Superior temporal gyrus (tissue), 1 donor: ENCODE results near the gene TGFB1I1.
"Not testable (repeated sequence)": the region's sequence is repeated elsewhere in the genome, so short reads cannot be mapped to it uniquely, and the experiment has no call there.

Experiments used
- DNase-seq: peaks from one replicate; pipeline ENCODE4 v3.0.0-alpha.2; 2016; ENCODE audit errors: extremely low spot score

The TGFB1I1 gene

DNA sequence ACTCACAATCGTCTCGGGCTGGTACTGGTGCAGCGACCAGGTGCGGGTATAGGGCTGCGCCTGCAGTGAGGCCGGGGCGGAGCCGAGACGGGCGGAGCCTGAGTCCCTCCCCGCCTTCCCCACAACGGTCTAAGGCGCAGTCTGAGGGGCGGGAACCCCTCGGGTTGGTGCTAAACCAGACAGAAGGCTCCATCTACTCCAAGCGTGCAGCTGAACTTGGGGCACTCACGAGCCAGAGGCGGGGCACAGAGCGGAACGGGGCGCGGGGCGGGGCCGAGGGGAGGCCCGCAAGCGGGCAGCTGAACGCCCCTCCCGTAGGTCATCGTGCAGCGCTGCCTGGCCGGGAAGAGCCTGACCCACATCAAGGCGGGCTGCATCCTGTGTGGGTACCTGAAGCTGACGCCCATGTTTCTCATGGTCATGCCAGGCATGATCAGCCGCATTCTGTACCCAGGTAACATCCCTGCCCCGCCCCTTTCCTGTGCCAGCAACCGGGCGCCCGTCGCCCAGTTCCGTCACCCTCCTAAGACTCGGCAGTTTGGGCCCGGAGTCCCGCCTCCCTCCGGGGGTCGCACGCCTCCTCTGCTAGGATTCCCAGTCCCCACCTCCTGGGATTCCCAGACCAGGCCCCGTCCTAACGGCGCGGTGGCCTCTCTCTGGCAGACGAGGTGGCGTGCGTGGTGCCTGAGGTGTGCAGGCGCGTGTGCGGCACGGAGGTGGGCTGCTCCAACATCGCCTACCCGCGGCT, 15.9 kb downstream of the TGFB1I1 start:
- DNase-seq = no peak

DNA sequence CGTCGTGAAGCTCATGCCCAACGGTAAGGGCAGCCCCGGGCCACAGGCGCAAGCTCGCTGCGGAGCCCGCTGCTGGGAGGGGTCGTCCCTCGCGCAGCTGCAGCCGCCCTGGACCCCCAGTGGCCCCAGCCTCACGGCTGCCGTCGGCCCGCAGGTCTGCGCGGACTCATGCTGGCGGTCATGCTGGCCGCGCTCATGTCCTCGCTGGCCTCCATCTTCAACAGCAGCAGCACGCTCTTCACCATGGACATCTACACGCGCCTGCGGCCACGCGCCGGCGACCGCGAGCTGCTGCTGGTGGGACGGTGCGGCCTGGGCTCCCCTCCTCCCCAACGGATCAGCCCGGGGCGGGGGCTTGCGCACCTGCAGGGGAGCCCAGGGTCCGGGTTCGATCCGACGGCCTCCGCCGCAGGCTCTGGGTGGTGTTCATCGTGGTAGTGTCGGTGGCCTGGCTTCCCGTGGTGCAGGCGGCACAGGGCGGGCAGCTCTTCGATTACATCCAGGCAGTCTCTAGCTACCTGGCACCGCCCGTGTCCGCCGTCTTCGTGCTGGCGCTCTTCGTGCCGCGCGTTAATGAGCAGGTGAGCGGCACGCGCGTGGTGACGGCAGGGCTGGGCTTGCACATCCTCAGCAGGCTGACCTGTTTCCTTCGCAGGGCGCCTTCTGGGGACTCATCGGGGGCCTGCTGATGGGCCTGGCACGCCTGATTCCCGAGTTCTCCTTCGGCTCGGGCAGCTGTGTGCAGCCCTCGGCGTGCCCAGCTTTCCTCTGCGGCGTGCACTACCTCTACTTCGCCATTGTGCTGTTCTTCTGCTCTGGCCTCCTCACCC, 16.7 kb downstream of the TGFB1I1 start:
- no peak for DNase-seq

DNA sequence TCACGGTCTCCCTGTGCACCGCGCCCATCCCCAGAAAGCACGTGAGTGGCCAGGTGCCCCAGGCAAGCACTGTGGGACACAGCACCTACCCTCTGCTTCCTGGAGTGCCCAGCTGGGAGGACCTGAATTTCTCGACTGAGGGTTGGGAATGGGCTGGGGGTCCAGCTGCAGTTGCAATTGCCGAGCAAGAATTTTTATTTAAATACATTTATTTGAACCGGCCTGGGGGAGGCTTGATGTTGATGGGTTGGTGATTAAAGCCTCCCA, 17.3 kb downstream of the TGFB1I1 start:
- DNase-seq = no peak

DNA sequence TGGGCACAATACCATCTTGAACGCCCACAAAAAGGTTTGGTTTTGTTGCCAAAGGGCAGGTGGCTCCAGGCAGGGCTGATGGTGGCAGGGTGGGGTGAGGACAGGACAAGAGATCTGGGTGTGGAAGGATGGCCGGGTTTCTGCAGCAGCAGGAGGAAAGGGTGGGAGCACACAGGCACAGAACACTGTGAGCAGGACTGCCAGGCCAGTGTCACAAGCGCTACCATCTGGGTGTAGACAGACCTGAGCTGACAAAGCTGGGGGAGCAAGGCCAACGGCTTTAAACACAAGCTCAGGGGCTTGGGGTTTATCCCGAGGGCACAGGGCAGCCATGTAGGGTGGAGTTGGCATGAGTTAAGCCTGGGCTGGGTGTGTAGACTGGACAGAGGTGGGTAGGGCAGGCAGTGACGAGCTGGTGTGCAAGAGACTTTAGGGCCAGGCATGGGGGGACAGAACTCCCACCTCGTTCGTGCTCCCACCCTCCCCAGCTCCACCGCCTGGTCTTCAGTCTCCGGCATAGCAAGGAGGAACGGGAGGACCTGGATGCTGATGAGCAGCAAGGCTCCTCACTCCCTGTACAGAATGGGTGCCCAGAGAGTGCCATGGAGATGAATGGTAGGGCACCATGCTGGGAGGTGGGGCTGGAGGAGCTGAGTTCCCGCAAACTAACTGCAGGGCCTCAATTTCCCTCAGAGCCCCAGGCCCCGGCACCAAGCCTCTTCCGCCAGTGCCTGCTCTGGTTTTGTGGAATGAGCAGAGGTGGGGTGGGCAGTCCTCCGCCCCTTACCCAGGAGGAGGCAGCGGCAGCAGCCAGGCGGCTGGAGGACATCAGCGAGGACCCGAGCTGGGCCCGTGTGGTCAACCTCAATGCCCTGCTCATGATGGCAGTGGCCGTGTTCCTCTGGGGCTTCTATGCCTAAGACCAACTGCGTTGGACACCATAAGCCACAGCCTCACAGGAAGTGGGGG, 17.9 kb downstream of the TGFB1I1 start:
- DNase-seq = no peak

DNA sequence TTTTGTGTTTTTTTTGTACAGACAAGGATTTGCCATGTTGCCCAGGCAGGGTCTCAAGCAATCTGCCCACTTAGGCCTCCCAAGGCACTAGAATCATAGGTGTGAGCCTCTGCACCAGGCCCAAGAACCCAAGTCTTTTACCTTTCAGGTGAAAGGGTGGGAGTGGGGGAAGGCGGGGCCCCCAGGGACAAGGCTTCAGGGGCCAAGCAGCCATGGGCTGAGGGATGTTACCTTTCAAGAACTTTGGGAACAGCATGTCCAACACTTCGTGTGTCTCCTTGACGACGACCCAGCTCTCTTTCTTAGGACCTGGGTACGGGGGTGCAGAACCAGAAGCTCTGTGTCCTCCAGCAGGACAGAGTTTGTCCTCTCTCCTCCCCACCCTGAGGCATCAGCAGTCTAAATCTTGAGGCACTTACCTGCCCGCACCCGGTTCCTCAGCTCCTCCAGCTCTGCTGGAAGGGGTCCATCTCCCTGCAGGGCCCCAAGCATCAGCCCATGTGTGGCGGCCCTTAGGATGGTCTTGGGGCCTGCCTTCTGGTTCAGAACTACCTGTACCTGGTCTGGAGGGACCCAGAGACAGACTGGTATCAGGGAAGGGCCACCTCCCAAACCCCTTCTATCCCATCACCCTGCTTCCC, 19.9 kb downstream of the TGFB1I1 start:
- no peak for DNase-seq

DNA sequence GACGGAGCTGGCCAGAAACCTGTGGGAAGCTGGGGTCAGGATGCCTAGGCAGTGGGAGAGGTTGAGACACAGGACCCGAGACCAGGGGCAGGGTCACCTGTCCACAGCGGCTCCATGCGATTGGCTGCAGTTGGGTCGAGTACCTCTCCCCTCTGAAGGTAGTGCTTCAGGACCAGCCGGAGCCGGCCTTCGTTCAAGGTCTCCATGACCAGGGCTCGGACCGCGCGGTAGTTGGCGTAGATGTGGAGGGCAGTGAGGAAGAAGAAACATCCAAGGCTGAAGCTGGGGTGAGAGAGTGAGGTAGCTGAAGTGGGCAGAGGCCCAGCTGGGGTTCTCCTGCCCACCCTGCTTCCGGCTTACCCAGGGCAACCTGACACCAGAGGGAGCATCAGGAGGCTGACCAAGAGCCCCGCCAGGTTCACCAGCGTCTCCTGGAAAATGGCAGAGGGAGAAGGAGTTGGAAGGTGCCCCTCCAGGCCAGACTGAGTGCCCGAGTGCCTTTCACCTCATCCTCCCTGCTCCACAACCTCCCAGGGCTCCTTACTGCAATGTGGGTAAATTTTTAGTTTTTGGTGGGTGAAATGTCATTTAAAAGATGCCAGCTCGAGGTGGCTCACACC, 21.7 kb downstream of the TGFB1I1 start:
- no peak for DNase-seq

DNA sequence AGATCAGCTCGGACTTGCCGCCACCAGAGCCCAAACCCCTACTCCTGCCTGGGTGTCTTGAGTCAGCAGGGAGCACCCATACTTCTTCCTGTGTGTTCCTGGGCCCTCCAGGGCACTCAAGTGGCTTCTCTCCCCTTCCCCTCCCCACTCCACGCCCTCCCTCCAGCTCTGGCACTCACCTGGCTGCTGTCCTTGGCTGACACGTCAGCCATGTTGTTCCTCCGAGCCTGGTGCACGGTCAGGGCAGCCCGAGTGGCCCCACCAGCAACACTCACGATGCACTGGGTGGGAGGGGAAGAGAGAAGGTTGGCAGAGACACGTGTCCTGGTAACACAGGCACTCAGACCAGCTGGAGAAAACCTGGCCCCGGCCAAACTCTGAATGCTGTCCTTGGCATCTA, 24.7 kb downstream of the TGFB1I1 start:
- DNase-seq = no peak

DNA sequence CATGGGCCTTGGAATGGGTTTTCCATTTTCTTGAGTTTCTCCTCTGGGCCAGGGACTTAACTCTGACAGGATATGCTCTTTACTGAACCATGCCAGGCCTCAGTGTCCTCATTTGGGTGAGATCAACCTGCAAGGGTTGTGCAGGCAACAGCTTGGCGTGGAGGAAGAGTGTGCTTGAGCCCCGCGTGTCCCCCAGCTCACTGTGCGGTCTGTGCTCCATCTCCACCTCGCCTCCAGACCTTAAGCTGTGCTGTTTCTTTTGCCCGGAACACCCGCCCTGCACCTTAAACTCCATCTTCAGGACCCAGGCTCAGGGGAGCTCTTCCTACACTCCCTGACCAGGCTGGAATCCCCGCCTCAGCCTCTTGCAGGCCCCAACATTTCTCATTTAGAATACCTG, 26.5 kb downstream of the TGFB1I1 start:
- DNase-seq = no peak

DNA sequence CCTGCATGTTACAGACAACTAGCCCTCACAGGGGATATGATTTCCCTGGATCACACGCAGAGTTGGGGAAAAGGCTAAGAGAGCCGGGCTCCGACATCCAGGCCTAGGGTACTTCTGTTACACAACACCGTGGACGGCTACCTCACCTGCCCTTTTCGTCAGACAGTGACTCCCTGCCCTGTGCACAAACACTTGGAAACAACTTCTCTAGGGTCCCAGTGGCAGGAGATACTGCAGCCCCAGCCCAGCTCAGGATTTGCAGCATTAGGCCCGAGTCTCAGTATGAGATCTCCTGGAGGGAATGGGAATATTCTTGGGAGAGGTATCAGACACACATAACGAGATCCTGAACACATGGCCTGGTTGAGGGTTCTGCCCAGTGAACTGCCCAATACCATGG, 28.0 kb downstream of the TGFB1I1 start:
- DNase-seq = no peak

DNA sequence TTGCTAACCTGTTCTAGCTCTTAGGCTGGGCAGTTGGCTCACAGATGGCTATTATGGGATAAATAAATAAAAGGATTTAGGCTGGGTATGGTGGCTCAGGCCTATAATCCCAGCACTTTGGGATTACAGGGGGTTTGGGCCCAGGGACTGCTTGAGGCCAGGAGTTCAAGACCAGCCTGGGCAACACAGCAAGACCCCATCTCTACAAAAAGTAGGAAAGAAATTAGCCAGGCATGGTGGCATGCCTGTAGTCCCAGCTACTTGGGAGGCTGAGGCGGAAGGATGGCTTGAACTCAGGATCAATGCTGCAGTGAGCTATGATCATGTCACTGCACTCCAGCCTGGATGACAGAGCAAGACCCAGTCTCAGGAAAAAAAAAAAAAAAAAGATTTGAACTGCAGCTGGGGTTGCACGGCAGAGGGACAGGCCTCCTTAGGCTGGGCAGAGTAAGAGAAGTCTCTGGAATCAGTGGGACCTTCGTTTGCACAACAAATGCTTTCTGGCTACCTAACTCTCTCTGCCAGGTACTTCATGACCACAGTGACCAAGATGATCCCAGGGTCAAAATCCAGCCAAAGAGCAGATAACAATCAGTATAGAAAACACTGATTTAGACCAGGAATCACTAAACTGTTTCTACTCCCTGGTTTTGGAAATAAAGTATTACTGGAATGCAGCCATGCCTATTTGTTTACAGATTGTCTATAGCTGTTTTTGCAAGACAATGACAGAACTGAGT, 29.4 kb downstream of the TGFB1I1 start:
- DNase-seq = no peak

DNA sequence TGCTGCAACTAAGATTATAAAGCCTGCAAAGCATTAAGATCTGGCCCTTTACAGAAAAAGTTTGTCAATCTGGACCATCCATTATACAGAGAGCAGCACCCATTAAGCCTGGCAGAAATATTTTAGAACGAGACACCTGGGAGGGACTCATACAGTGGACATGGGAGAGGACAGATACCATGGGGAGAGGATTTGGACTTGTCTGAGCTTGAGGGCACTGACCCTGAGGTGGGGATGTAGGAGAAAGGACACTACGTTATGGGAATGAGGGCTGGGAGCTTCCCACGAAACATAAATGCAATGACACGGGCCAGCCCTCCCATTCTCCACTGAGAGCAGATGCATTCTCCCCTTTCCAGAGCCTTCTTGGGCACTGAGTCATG, 30.0 kb downstream of the TGFB1I1 start:
- DNase-seq = no peak

DNA sequence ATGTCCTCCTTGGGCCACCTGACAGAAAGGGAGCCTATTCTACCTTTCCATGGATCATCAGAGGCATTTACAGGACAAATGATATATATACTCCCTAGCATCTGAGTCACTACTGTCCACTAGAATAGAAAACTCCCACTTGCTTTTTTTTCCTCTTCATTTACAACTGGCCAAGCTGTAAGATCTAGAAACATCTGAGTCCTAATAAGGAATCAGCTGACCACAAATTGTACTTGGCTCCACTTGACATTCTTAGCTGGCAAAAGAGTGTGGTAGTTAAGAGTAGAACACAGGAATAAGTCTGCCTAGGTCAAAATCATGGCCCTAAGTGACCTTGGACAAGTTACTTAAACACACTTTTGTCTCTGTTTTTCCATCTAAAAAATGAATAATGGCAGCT, 31.0 kb downstream of the TGFB1I1 start:
- DNase-seq = no peak

DNA sequence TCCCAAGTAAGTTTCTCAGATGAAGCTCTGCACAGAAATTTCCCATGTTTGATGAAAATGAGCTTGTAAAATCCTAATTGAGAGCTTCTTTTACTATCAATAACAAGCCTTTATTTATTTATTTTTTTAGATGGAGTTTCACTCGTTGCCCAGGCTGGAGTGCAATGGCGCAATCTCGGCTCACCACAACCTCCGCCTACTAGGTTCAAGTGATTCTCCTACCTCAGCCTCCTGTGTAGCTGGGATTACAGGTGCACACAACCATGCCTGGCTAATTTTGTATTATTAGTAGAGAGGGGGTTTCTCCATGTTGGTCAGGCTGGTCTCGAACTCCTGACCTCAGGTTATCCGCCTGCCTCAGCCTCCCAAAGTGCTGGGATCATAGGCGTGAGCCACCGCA, 31.6 kb downstream of the TGFB1I1 start:
- not testable (repeated sequence) for DNase-seq

DNA sequence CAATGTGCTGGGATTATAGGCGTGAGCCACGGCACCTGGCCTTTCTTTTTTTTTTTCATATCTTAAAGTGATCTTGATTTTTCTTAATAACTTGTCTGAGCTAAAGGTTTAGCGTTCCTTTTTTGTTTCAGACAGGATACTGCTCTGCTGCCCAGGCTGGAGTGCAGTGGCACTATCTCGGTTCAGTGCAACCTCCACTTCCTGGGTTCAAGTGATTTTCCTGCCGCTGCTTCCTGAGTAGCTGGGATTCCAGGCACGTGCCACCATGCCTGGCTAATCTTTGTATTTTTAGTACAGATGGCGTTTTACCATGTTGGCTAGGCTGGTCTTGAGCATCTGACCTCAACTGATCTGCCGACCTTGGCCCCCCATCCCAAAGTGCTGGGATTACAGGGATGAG, 32.2 kb downstream of the TGFB1I1 start:
- DNase-seq = no peak

DNA sequence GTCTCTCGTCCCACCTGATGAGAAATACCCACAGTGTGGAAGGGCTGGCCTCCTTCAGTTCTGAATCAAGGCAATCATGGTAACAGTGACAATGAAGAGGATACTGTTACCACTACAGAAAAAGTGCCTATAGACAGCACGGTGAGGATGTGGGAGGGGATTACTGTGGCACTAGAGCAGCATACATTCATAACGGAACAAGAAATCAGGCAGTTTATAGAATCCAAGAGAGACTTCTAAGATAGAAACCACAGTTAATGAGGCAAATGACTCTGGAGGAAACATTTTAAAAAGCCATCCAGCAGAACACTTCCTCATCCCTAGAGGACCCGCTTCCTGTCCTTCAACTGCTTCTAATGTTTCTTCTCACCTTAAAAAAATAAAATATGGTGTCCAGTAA, 33.5 kb downstream of the TGFB1I1 start:
- DNase-seq = no peak

DNA sequence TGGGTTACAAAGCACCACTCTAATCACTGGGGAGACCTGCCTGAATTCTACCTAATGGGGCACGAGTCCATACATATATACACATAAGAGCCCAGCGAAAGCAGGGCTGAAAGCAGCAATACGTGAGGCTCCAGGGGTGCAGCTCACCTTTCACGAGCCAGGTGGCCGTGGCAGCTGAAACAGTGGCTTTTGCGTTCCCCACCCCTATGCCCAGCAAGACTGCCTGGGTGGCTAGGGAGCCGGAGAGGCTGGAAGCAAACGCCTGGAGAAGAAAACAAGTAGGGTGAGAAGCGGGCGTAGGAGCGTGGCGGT, 35.6 kb downstream of the TGFB1I1 start:
- DNase-seq = no peak

DNA sequence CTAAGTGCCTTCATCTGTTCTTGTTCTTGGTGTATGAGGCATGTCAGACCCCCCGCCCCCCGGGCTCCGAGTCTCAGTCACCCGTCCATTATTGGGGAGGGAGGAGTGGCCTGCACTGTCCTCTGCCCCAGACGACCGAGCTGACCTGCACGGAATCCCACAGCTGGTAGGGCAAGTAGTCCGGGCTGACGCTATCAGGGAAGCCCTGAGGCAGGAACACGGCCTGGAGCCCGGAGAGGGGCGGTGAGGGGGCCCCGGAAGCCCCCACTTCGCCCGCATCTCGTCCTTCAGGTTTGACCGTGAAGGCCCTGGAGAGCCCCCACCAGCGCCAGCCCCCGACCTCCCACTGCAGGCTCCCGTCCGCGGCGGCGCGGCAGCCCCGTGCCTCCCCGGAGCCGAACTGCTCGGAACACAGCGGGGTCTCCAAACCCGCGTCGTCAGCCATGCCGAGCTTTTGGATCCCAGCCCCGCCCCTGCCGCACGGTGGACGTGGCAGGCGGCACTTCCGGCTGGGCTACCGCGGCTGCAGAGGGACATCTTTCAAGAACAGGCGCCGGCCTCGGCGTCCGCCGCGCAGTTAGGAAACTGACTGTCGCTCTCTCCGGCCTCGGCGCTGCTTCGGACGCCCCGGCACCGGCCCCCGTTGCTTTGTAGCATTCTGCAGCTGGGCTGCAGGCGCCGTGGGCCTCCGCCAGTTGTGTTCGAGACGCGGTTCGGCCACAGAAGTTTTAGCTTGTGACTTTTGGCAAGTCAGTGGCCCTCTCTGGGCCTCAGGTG, 36.2 kb downstream of the TGFB1I1 start, which contains the start of gene RUSF1:
Gene RUSF1, minus strand, starts transcription at position 463 of the 777 bp plus-strand sequence. Its CDS starts 18 bp downstream, at position 445.
- DNase-seq = peak; percentile 93

DNA sequence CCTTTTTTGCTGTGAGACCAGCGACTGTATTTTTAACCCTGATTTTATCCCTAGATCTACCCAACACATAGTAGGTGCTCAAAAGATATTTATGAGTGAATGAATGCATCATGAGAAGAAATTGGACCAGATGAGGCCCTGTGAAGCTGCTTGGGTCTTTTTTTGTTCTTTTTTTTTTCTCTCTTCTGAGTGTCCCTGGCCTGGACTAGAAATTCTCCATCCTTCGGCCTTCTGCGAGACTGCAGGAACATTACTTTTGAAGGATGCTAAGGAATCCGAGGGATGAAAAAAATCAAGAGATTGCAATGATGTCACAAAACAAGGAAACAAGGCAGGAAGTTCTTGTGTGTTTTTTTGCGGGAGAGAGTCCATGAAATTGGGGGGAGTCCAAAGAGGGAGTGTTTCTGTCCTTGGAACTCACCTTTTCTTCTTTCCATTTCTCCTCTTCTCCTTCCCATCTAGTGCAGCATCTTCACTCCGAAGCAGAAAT, 36.8 kb downstream of the TGFB1I1 start:
- no peak for DNase-seq

DNA sequence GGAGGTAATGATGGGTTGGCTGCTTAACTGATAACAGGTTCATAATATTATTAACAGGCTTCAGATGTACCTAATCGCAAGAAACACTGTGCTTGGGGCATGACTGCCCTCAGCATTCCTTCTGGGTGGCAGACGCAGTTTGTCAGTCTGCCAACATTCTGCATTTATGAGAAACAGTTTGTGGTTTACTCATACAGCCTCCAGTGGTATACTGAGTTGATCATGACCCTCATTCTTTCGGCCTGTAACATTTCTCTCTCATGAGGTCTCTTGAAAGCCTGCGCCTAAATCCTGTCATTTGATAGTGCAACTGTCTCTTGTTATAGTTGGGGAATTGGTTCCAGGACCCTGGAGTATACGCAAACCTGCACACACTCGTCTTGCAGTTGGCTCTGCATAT, 41.2 kb downstream of the TGFB1I1 start:
- no peak for DNase-seq

DNA sequence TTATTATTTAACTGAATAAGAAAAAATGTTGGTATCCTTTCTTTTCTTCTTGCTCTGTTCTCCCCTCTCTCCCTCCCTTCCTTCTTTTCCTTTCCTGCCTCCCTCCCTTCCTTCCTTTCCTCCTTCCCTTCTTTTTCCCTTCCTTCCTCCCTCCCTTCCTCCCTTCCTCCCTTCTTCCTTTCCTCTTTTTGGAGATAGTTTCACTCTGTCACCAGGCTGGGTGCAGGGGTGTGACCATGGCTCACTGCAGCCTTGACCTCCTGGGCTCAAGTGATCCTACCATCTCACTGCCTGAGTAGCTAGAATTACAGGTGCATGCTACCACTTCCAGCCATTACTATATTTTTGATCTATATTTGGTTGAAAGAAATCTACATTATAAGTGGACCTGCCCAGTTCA, 41.9 kb downstream of the TGFB1I1 start:
- DNase-seq = no peak
